ENCODE measurements around the gene AGBL2.
"Not testable (repeated sequence)": the region's sequence is repeated elsewhere in the genome, so short reads cannot be mapped to it uniquely, and the experiment has no call there.

Gene AGBL2

DNA sequence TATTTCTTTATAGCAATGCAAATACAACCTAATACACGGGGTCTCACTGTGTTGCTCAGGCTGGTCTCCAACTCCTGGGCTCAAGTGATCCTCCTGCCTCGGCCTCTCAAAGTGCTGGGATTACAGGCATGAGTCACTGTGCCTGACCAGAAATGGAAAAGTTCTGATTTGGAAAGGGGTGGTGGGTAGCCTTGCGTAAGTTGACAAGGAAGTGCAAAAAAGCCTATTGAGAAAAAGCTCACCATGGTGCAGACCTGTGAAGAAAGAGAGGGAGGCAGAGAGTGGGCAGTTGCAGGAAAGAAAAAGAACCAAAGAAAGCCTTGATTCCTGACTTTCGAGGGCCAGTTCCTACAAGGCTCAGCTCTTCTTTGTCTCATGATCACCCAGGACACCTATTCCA, 27.1 kb downstream of the AGBL2 start:
- no peaks in the 10 kb centered on the region for H3K79me2 ChIP-seq (ENCODE audit: insufficient read depth, low read depth)
- no peaks in the 10 kb centered on the region for H3K27me3 ChIP-seq (ENCODE audit: insufficient read depth, low read depth)
- H3K36me3 ChIP-seq (ENCODE audit: insufficient read depth) = no peaks in the 10 kb centered on the region
- no peak overlapping the region for H3K9ac ChIP-seq
- H3K27ac ChIP-seq = no peak overlapping the region
- H2AFZ ChIP-seq (ENCODE audit: low read depth) = no peak overlapping the region
- H3K4me3 ChIP-seq (IDR thresholded peaks at IDR 0.05; ENCODE audit: insufficient read depth, low read depth, low read length) = no peak overlapping the region
- no peaks in the 10 kb centered on the region for H3K4me1 ChIP-seq (ENCODE audit: low read depth, poor library complexity, severe bottlenecking)
- H4K20me1 ChIP-seq (ENCODE audit: insufficient read depth) = no peaks in the 10 kb centered on the region
- TF ChIP-seq, protein P1, sequence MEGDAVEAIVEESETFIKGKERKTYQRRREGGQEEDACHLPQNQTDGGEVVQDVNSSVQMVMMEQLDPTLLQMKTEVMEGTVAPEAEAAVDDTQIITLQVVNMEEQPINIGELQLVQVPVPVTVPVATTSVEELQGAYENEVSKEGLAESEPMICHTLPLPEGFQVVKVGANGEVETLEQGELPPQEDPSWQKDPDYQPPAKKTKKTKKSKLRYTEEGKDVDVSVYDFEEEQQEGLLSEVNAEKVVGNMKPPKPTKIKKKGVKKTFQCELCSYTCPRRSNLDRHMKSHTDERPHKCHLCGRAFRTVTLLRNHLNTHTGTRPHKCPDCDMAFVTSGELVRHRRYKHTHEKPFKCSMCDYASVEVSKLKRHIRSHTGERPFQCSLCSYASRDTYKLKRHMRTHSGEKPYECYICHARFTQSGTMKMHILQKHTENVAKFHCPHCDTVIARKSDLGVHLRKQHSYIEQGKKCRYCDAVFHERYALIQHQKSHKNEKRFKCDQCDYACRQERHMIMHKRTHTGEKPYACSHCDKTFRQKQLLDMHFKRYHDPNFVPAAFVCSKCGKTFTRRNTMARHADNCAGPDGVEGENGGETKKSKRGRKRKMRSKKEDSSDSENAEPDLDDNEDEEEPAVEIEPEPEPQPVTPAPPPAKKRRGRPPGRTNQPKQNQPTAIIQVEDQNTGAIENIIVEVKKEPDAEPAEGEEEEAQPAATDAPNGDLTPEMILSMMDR (conservative IDR thresholded peaks at IDR 0.05; ENCODE audit: low read depth, low read length) = no peak
- H3K4me2 ChIP-seq = no peak overlapping the region

GRCh38 chr11:47686704-47687103, 28.5 kb downstream of the AGBL2 start:
- not testable (repeated sequence) for H3K79me2 ChIP-seq (ENCODE audit: insufficient read depth, low read depth); H3K4me2 ChIP-seq; H3K4me1 ChIP-seq (ENCODE audit: low read depth, poor library complexity, severe bottlenecking); H3K4me3 ChIP-seq (IDR thresholded peaks at IDR 0.05; ENCODE audit: insufficient read depth, low read depth, low read length); H3K27ac ChIP-seq; H3K36me3 ChIP-seq (ENCODE audit: insufficient read depth); H3K27me3 ChIP-seq (ENCODE audit: insufficient read depth, low read depth); H2AFZ ChIP-seq (ENCODE audit: low read depth); H3K9ac ChIP-seq; H4K20me1 ChIP-seq (ENCODE audit: insufficient read depth)

- H3K4me1 ChIP-seq (ENCODE audit: low read depth, poor library complexity, severe bottlenecking) = no peaks in the 10 kb centered on the region
- H2AFZ ChIP-seq (ENCODE audit: low read depth) = no peak overlapping the region
- H3K27ac ChIP-seq = no peak overlapping the region
- H3K27me3 ChIP-seq (ENCODE audit: insufficient read depth, low read depth) = no peaks in the 10 kb centered on the region
- H3K79me2 ChIP-seq (ENCODE audit: insufficient read depth, low read depth) = no peaks in the 10 kb centered on the region
- no peaks in the 10 kb centered on the region for H3K36me3 ChIP-seq (ENCODE audit: insufficient read depth)
- TF ChIP-seq, protein P1 (conservative IDR thresholded peaks at IDR 0.05; ENCODE audit: low read depth, low read length) = no peak
- H3K4me3 ChIP-seq (IDR thresholded peaks at IDR 0.05; ENCODE audit: insufficient read depth, low read depth, low read length) = no peak overlapping the region
- H4K20me1 ChIP-seq (ENCODE audit: insufficient read depth) = no peaks in the 10 kb centered on the region
- H3K4me2 ChIP-seq = no peak overlapping the region
- H3K9ac ChIP-seq = no peak overlapping the region
Observed at GRCh38 chr11:47686151-47686550, 29.0 kb downstream of the AGBL2 start.

DNA sequence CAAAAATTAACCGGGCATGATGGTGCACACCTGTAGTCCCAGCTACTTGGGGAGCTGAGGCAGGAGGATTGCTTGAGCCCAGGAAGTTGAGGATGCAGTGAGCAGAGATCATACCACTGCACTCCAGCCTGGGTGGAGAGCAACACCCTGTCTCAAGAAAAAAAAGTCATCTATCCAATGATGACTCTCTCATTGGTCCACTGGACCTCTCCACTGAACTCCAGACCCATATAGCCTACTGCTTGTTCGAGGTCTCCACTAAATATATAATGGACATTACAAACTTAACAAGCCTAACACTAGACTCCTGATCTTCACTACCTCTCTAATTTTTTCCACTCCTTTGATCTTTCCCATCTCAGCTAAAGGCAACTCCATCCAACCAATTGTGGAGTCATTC, 39.3 kb downstream of the AGBL2 start:
- TF ChIP-seq, protein P1 (conservative IDR thresholded peaks at IDR 0.05; ENCODE audit: low read depth, low read length) = no peak
- no peak overlapping the region for H3K4me2 ChIP-seq
- H3K27ac ChIP-seq = no peak overlapping the region
- no peaks in the 10 kb centered on the region for H3K4me1 ChIP-seq (ENCODE audit: low read depth, poor library complexity, severe bottlenecking)
- H3K27me3 ChIP-seq (ENCODE audit: insufficient read depth, low read depth) = no peaks in the 10 kb centered on the region
- H3K9ac ChIP-seq = no peak overlapping the region
- H2AFZ ChIP-seq (ENCODE audit: low read depth) = no peak overlapping the region
- H3K36me3 ChIP-seq (ENCODE audit: insufficient read depth) = no peaks in the 10 kb centered on the region
- H4K20me1 ChIP-seq (ENCODE audit: insufficient read depth) = no peaks in the 10 kb centered on the region
- no peaks in the 10 kb centered on the region for H3K79me2 ChIP-seq (ENCODE audit: insufficient read depth, low read depth)
- H3K4me3 ChIP-seq (IDR thresholded peaks at IDR 0.05; ENCODE audit: insufficient read depth, low read depth, low read length) = no peak overlapping the region

DNA sequence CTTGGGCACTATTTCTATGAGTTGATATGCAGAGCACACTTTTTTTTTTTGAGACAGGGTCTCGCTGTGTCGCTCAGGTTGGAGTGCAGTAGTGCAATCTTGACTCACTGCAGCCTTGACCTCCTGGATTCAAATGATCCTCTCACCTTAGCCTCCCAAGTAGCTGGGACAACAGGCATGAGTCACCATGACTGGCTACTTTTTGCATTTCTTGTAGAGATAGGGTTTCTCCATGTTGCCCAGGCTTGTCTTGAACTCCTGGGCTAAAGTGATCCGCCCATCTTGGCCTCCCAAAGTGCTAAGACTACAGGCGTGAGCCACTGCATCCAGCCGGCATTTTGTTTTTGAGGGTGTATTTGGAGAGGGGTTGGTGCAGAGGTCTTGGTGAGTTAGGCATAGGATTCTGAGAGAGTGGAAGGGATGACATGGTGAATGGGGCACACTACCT, 42.9 kb downstream of the AGBL2 start:
- Histone ChIP-seq H3K4me3 (IDR thresholded peaks at IDR 0.05; ENCODE audit: insufficient read depth, low read depth, low read length) (no peak overlapping the region), H4K20me1 (ENCODE audit: insufficient read depth) (no peaks in the 10 kb centered on the region), H3K4me2 (no peak overlapping the region), H3K9ac (no peak overlapping the region), H3K79me2 (ENCODE audit: insufficient read depth, low read depth) (no peaks in the 10 kb centered on the region), H3K36me3 (ENCODE audit: insufficient read depth) (no peaks in the 10 kb centered on the region), H3K27ac (no peak overlapping the region), H2AFZ (ENCODE audit: low read depth) (no peak overlapping the region), H3K4me1 (ENCODE audit: low read depth, poor library complexity, severe bottlenecking) (no peaks in the 10 kb centered on the region), H3K27me3 (ENCODE audit: insufficient read depth, low read depth) (no peaks in the 10 kb centered on the region)
- TF ChIP-seq, protein P1 (conservative IDR thresholded peaks at IDR 0.05; ENCODE audit: low read depth, low read length) = no peak

Measured in KMS-11 (cell line).